Activated T-helper 17 cell treated with anti-CD3 and anti-CD28 coated beads, Interleukin-2, amount 50 U/mL, for 72 hours (primary cell): ENCODE results near the gene OXT. TPM values are rescaled to one million over a fixed set of nuclear protein-coding genes. Genes with fewer than 3 reads are reported as not detected.
A peak's percentile ranks its signal among the peaks of the same experiment; 100 is the strongest.
"Not testable (repeated sequence)": the region's sequence is repeated elsewhere in the genome, so short reads cannot be mapped to it uniquely, and the experiment has no call there.

ENCODE experiments used
- ATAC-seq: fragments of 150-1000 bp; cut with Tn5 transposase; replicated peaks from 2 replicates; pipeline ENCODE4 v1.10.0; 2021; ENCODE audit warnings: mild to moderate bottlenecking, moderate library complexity
- H3K27ac Mint-ChIP-seq: one replicate; pipeline ENCODE4 v1.8.0; 2022; ENCODE audit warnings: mixed read lengths
- H3K27me3 Mint-ChIP-seq: one replicate; pipeline ENCODE4 v1.8.0; 2022; ENCODE audit warnings: mixed read lengths
- H3K36me3 Mint-ChIP-seq: one replicate; pipeline ENCODE4 v1.8.0; 2022; ENCODE audit warnings: low read depth, mild to moderate bottlenecking, mixed read lengths
- H3K4me1 Mint-ChIP-seq: one replicate; pipeline ENCODE4 v1.8.0; 2022; ENCODE audit warnings: mixed read lengths
- H3K4me3 Mint-ChIP-seq: one replicate; pipeline ENCODE4 v1.8.0; 2022; ENCODE audit warnings: mild to moderate bottlenecking, mixed read lengths
- H3K9me3 Mint-ChIP-seq: one replicate; pipeline ENCODE4 v1.8.0; 2022; ENCODE audit warnings: mixed read lengths
- total RNA-seq, 2 donors: library from RNA; stranded (reverse); gene quantifications; one replicate each; pipeline ENCODE4 v1.2.3, GENCODE V29; 2022

OXT gene
- not detected for total RNA-seq

- Mint-ChIP-seq H3K4me1 (peaks cover 6% of the 10 kb centered on the region), H3K9me3 (no peaks in the 10 kb centered on the region), H3K27me3 (no peaks in the 10 kb centered on the region), H3K27ac (peak within 1 kb of the TSS; percentile 54), H3K36me3 (no peaks in the 10 kb centered on the region), H3K4me3 (peak within 1 kb of the TSS; percentile 67)
- ATAC-seq, result peak; percentile 87
These were observed at the start of gene OXT for GRCh38 chr20:3071610-3072529. Gene OXT (plus strand): TSS chr20:3071620. CDS start chr20:3071656, 36 bp downstream.

- Mint-ChIP-seq H3K9me3 (no peaks in the 10 kb centered on the region), H3K27me3 (no peaks in the 10 kb centered on the region), H3K4me3 (no peak overlapping the region), H3K4me1 (peaks cover 5% of the 10 kb centered on the region), H3K36me3 (peaks cover 84% of the 10 kb centered on the region), H3K27ac (peak overlapping the region; percentile 15)
- no peak for ATAC-seq
These were observed 49.6 kb upstream of the OXT start for GRCh38 chr20:3021777-3022176.

- H3K27ac Mint-ChIP-seq, result peak overlapping the region; percentile 18
- not testable (repeated sequence) for ATAC-seq
These were observed 48.6 kb upstream of the OXT start for GRCh38 chr20:3022559-3023490.

GRCh38 chr20:3027987-3028386 lies 43.4 kb upstream of the OXT start:
- Mint-ChIP-seq H3K4me1 (no peaks in the 10 kb centered on the region), H3K27ac (peak overlapping the region; percentile 72), H3K27me3 (no peaks in the 10 kb centered on the region), H3K36me3 (peaks cover 75% of the 10 kb centered on the region), H3K9me3 (no peaks in the 10 kb centered on the region), H3K4me3 (no peak overlapping the region)
- ATAC-seq, result no peak

More at GRCh38 chr20:3022559-3023490, 48.6 kb upstream of the OXT start:
- H3K4me1 Mint-ChIP-seq, H3K9me3 Mint-ChIP-seq, H3K27me3 Mint-ChIP-seq, H3K4me3 Mint-ChIP-seq: not testable (repeated sequence)
- peaks cover 84% of the 10 kb centered on the region for H3K36me3 Mint-ChIP-seq

GRCh38 chr20:3031524-3032147 lies 39.8 kb upstream of the OXT start:
- Mint-ChIP-seq H3K27me3 (no peaks in the 10 kb centered on the region), H3K9me3 (no peaks in the 10 kb centered on the region), H3K27ac (no peak overlapping the region), H3K4me1 (no peaks in the 10 kb centered on the region), H3K36me3 (peaks cover 39% of the 10 kb centered on the region), H3K4me3 (no peak overlapping the region)
- peak; percentile 78 for ATAC-seq

- Mint-ChIP-seq H3K4me1 (no peaks in the 10 kb centered on the region), H3K27me3 (no peaks in the 10 kb centered on the region), H3K4me3 (no peak overlapping the region), H3K36me3 (peaks cover 35% of the 10 kb centered on the region), H3K9me3 (no peaks in the 10 kb centered on the region), H3K27ac (no peak overlapping the region)
- no peak for ATAC-seq
These were observed 38.8 kb upstream of the OXT start for GRCh38 chr20:3032624-3033023.

GRCh38 chr20:3037654-3038053 lies 33.8 kb upstream of the OXT start:
- no peak for ATAC-seq
- no peaks in the 10 kb centered on the region for H3K9me3 Mint-ChIP-seq
- peak overlapping the region; percentile 10 for H3K27ac Mint-ChIP-seq
- no peak overlapping the region for H3K4me3 Mint-ChIP-seq
- peaks cover 45% of the 10 kb centered on the region for H3K36me3 Mint-ChIP-seq
- no peaks in the 10 kb centered on the region for H3K4me1 Mint-ChIP-seq
- no peaks in the 10 kb centered on the region for H3K27me3 Mint-ChIP-seq

- ATAC-seq, result no peak
- Mint-ChIP-seq H3K27me3 (no peaks in the 10 kb centered on the region), H3K4me1 (no peaks in the 10 kb centered on the region), H3K9me3 (no peaks in the 10 kb centered on the region), H3K4me3 (no peak overlapping the region), H3K27ac (peak overlapping the region; percentile 65), H3K36me3 (peaks cover 45% of the 10 kb centered on the region)
These were observed 33.0 kb upstream of the OXT start for GRCh38 chr20:3038454-3038853.

- Mint-ChIP-seq H3K4me3 (no peak overlapping the region), H3K4me1 (no peaks in the 10 kb centered on the region), H3K9me3 (no peaks in the 10 kb centered on the region), H3K27ac (peak overlapping the region; percentile 65), H3K27me3 (no peaks in the 10 kb centered on the region), H3K36me3 (peaks cover 45% of the 10 kb centered on the region)
- no peak for ATAC-seq
These were observed 32.0 kb upstream of the OXT start for GRCh38 chr20:3039426-3039825.

- Mint-ChIP-seq H3K27me3 (no peaks in the 10 kb centered on the region), H3K4me3 (no peak overlapping the region), H3K36me3 (peaks cover 47% of the 10 kb centered on the region), H3K4me1 (peaks cover 3% of the 10 kb centered on the region), H3K9me3 (no peaks in the 10 kb centered on the region), H3K27ac (peak overlapping the region; percentile 65)
- no peak for ATAC-seq
These were observed 31.3 kb upstream of the OXT start for GRCh38 chr20:3040086-3040485.

GRCh38 chr20:3041854-3042409 lies 29.5 kb upstream of the OXT start:
- ATAC-seq, result no peak
- no peaks in the 10 kb centered on the region for H3K27me3 Mint-ChIP-seq
- H3K4me1 Mint-ChIP-seq, result peaks cover 9% of the 10 kb centered on the region
- H3K36me3 Mint-ChIP-seq, result peaks cover 57% of the 10 kb centered on the region
- no peak overlapping the region for H3K4me3 Mint-ChIP-seq
- H3K9me3 Mint-ChIP-seq, result no peaks in the 10 kb centered on the region
- H3K27ac Mint-ChIP-seq, result peak overlapping the region; percentile 88

- H3K4me1 Mint-ChIP-seq, result peaks cover 11% of the 10 kb centered on the region
- peak overlapping the region; percentile 88 for H3K27ac Mint-ChIP-seq
- no peaks in the 10 kb centered on the region for H3K9me3 Mint-ChIP-seq
- H3K36me3 Mint-ChIP-seq, result peaks cover 58% of the 10 kb centered on the region
- no peak overlapping the region for H3K4me3 Mint-ChIP-seq
- H3K27me3 Mint-ChIP-seq, result no peaks in the 10 kb centered on the region
- ATAC-seq, result no peak
These were observed 28.8 kb upstream of the OXT start for GRCh38 chr20:3042625-3043024.

- Mint-ChIP-seq H3K27me3 (no peaks in the 10 kb centered on the region), H3K9me3 (no peaks in the 10 kb centered on the region), H3K4me1 (peaks cover 11% of the 10 kb centered on the region), H3K36me3 (peaks cover 58% of the 10 kb centered on the region), H3K27ac (peak within 1 kb of the TSS; percentile 89), H3K4me3 (peak within 1 kb of the TSS; percentile 97)
- no peak for ATAC-seq
These were observed 28.1 kb upstream of the OXT start, which contains the start of gene GNRH2 for GRCh38 chr20:3043322-3043721. Gene GNRH2 (plus strand): TSS chr20:3043622. CDS start chr20:3044415, 793 bp downstream.
